HL-60 (cell line): ENCODE data around the gene EDRF1.

Source experiments
- DNase-seq, 2 experiments: peaks; one replicate each; pipeline ENCODE4 v3.0.0-alpha.2; 2010 to 2020; ENCODE audit warnings: low read depth in 1 of 2, low spot score in 1 of 2
- H3K27ac ChIP-seq: fragments of 250-450 bp; sonication (Bioruptor Pico); replicated peaks from 2 replicates; pipeline ENCODE4 v1.5.1; 2020; ENCODE audit warnings: mild to moderate bottlenecking, moderate library complexity
- H3K27me3 ChIP-seq: fragments of 250-450 bp; sonication (Bioruptor Pico); 2 replicates; pipeline ENCODE4 v1.5.1; 2021; ENCODE audit warnings: mild to moderate bottlenecking, moderate library complexity; ENCODE audit not compliant: insufficient read depth, poor library complexity, severe bottlenecking
- H3K4me3 ChIP-seq: replicated peaks from 2 replicates; pipeline ENCODE4 v1.5.1; 2011; ENCODE audit warnings: mild to moderate bottlenecking, control low read depth, low read length; ENCODE audit not compliant: insufficient read depth
- CTCF ChIP-seq: IDR thresholded peaks from one replicate; pipeline ENCODE4 v1.5.1; 2011; ENCODE audit warnings: low read length, control low read depth, inconsistent platforms; ENCODE audit not compliant: insufficient read depth
- GABPA ChIP-seq: IDR thresholded peaks from 2 replicates; pipeline ENCODE4 v1.6.1; 2012; ENCODE audit warnings: low read depth
- POLR2AphosphoS5 ChIP-seq: IDR thresholded peaks from 2 replicates; pipeline ENCODE4 v1.6.1; 2012; ENCODE audit warnings: low read depth
- REST ChIP-seq: IDR thresholded peaks from 2 replicates; pipeline ENCODE4 v1.6.1; 2012; ENCODE audit warnings: low read depth; ENCODE audit not compliant: insufficient replicate concordance
- SPI1 ChIP-seq: IDR thresholded peaks from 2 replicates; pipeline ENCODE4 v1.6.1; 2012; ENCODE audit warnings: low read depth, mild to moderate bottlenecking, borderline replicate concordance

The EDRF1 gene

GRCh38 chr10:125720002-125720382 is 483 bp downstream of the EDRF1 start:
- Histone ChIP-seq H3K27ac (peak overlapping the region; percentile 80), H3K27me3 (no peaks in the 10 kb centered on the region), H3K4me3 (peak overlapping the region; percentile 97)
- DNase-seq, result no peak
- TF ChIP-seq SPI1 (no peak), CTCF (no peak), REST (no peak), POLR2AphosphoS5 (no peak)

- DNase-seq, result no peak
- TF ChIP-seq GABPA (no peak), SPI1 (no peak), POLR2AphosphoS5 (no peak), REST (no peak), CTCF (no peak)
- Histone ChIP-seq H3K4me3 (no peak overlapping the region), H3K27me3 (no peaks in the 10 kb centered on the region), H3K27ac (no peak overlapping the region)
Observed at GRCh38 chr10:125721035-125721434, 1.5 kb downstream of the EDRF1 start.

- no peak overlapping the region for H3K27ac ChIP-seq
- no peaks in the 10 kb centered on the region for H3K27me3 ChIP-seq
- DNase-seq, result no peak
- H3K4me3 ChIP-seq, result no peak overlapping the region
- TF ChIP-seq POLR2AphosphoS5, result no peak
Observed at GRCh38 chr10:125722811-125723210, 3.3 kb downstream of the EDRF1 start.

GRCh38 chr10:125726914-125727313 is 7.4 kb downstream of the EDRF1 start:
- Histone ChIP-seq H3K4me3 (no peak overlapping the region), H3K27me3 (no peaks in the 10 kb centered on the region), H3K27ac (no peak overlapping the region)
- TF ChIP-seq POLR2AphosphoS5 (no peak), GABPA (no peak), SPI1 (no peak), REST (no peak), CTCF (no peak)
- DNase-seq, result no peak
